H9 (cell line): ENCODE measurements around the gene KCTD17. TPM values are rescaled to one million over a fixed set of nuclear protein-coding genes. Genes with fewer than 3 reads are reported as not detected.

Experiments used
- DNase-seq: peaks from one replicate; pipeline ENCODE4 v3.0.0-alpha.2; 2017
- H2AFZ ChIP-seq: one replicate; pipeline ENCODE4 v1.6.1; 2013; ENCODE audit warnings: mild to moderate bottlenecking, low read length, control low read depth, moderate library complexity
- H2AK5ac ChIP-seq: 2 replicates; pipeline ENCODE4 v1.6.1; 2013; ENCODE audit warnings: low read length, control low read depth, mixed read lengths; ENCODE audit not compliant: insufficient read length
- H2BK120ac ChIP-seq: one replicate; pipeline ENCODE4 v1.6.1; 2013; ENCODE audit warnings: low read depth, mild to moderate bottlenecking, low read length, control low read depth, inconsistent platforms; ENCODE audit not compliant: poor library complexity, severe bottlenecking
- H2BK12ac ChIP-seq: 2 replicates; pipeline ENCODE4 v1.6.1; 2013; ENCODE audit warnings: low read length, control low read depth, mixed read lengths, low read depth; ENCODE audit not compliant: insufficient read length
- H2BK15ac ChIP-seq: 2 replicates; pipeline ENCODE4 v1.6.1; 2013; ENCODE audit warnings: low read depth, low read length, control low read depth
- H2BK20ac ChIP-seq: one replicate; pipeline ENCODE4 v1.6.1; 2013; ENCODE audit warnings: low read depth, mild to moderate bottlenecking, low read length, control low read depth, inconsistent platforms; ENCODE audit not compliant: poor library complexity, severe bottlenecking
- H2BK5ac ChIP-seq: 2 replicates; pipeline ENCODE4 v1.6.1; 2013; ENCODE audit warnings: low read length, control low read depth, mixed read lengths; ENCODE audit not compliant: insufficient read length
- H3K14ac ChIP-seq: 2 replicates; pipeline ENCODE4 v1.6.1; 2013; ENCODE audit warnings: low read length, control low read depth; ENCODE audit not compliant: insufficient read depth
- H3K18ac ChIP-seq: 2 replicates; pipeline ENCODE4 v1.6.1; 2013; ENCODE audit warnings: low read depth, mild to moderate bottlenecking, mixed read lengths, low read length, control low read depth; ENCODE audit not compliant: insufficient read length
- H3K23ac ChIP-seq: 2 replicates; pipeline ENCODE4 v1.6.1; 2013; ENCODE audit warnings: low read length, control low read depth, mixed read lengths, low read depth; ENCODE audit not compliant: insufficient read length
- H3K23me2 ChIP-seq: 2 replicates; pipeline ENCODE4 v1.6.1; 2013; ENCODE audit warnings: low read depth, mild to moderate bottlenecking, mixed read lengths, low read length, control low read depth; ENCODE audit not compliant: insufficient read length, poor library complexity, severe bottlenecking
- H3K27ac ChIP-seq: 2 replicates; pipeline ENCODE4 v1.5.1; 2013; ENCODE audit warnings: low read length, control low read depth, mixed read lengths, low read depth; ENCODE audit not compliant: insufficient read length
- H3K27me3 ChIP-seq: 2 replicates; pipeline ENCODE4 v1.6.1; 2013; ENCODE audit warnings: low read length, control low read depth, inconsistent platforms; ENCODE audit not compliant: insufficient read depth
- H3K4ac ChIP-seq: 2 replicates; pipeline ENCODE4 v1.6.1; 2013; ENCODE audit warnings: low read depth, mild to moderate bottlenecking, control low read depth, inconsistent platforms, low read length, moderate library complexity
- H3K4me1 ChIP-seq: 2 replicates; pipeline ENCODE4 v1.6.1; 2013; ENCODE audit warnings: low read length, control low read depth, inconsistent platforms; ENCODE audit not compliant: insufficient read depth
- H3K4me2 ChIP-seq: 2 replicates; pipeline ENCODE4 v1.6.1; 2013; ENCODE audit warnings: low read length, control low read depth, mixed read lengths; ENCODE audit not compliant: insufficient read length, insufficient read depth
- H3K56ac ChIP-seq: 2 replicates; pipeline ENCODE4 v1.6.1; 2013; ENCODE audit warnings: low read depth, mild to moderate bottlenecking, mixed read lengths, low read length, control low read depth; ENCODE audit not compliant: insufficient read length
- H3K79me1 ChIP-seq: 2 replicates; pipeline ENCODE4 v1.6.1; 2013; ENCODE audit warnings: low read depth, mild to moderate bottlenecking, moderate library complexity, low read length, control low read depth, inconsistent platforms; ENCODE audit not compliant: insufficient read depth, poor library complexity, severe bottlenecking
- H3K79me2 ChIP-seq: 2 replicates; pipeline ENCODE4 v1.6.1; 2013; ENCODE audit warnings: low read length, control low read depth, inconsistent platforms; ENCODE audit not compliant: insufficient read depth
- H3K9ac ChIP-seq: 2 replicates; pipeline ENCODE4 v1.6.1; 2013; ENCODE audit warnings: low read length, control low read depth, mixed read lengths; ENCODE audit not compliant: insufficient read length; ENCODE audit errors: extremely low read depth
- H3K9me3 ChIP-seq: one replicate; pipeline ENCODE4 v1.6.1; 2013; ENCODE audit warnings: low read depth, low read length, inconsistent platforms; ENCODE audit not compliant: control insufficient read depth
- H3T11ph ChIP-seq: one replicate; pipeline ENCODE4 v1.6.1; 2013; ENCODE audit warnings: mild to moderate bottlenecking, low read length, control low read depth, inconsistent platforms
- H4K20me1 ChIP-seq: one replicate; pipeline ENCODE4 v1.6.1; 2013; ENCODE audit not compliant: control insufficient read depth, insufficient read length, insufficient read depth
- H4K5ac ChIP-seq: 2 replicates; pipeline ENCODE4 v1.6.1; 2013; ENCODE audit warnings: low read depth, mild to moderate bottlenecking, mixed read lengths, low read length, control low read depth; ENCODE audit not compliant: insufficient read length
- H4K8ac ChIP-seq: replicated peaks from 2 replicates; pipeline ENCODE4 v1.6.1; 2013; ENCODE audit warnings: low read length, control low read depth, mixed read lengths, low read depth; ENCODE audit not compliant: insufficient read length
- H4K91ac ChIP-seq: 2 replicates; pipeline ENCODE4 v1.6.1; 2013; ENCODE audit warnings: low read depth, mild to moderate bottlenecking, moderate library complexity, mixed read lengths, low read length, control low read depth; ENCODE audit not compliant: insufficient read length
- H3K27ac Mint-ChIP-seq, 3 experiments: 2 replicates in 2 of 3; 3 replicates in 1 of 3; pipeline ENCODE4 v1.8.0; 2020 to 2021; ENCODE audit warnings: mixed read lengths in 3 of 3, mild to moderate bottlenecking in 1 of 3, moderate library complexity in 1 of 3
- H3K27me3 Mint-ChIP-seq: 2 replicates; pipeline ENCODE4 v1.8.0; 2021; ENCODE audit warnings: low read depth, mild to moderate bottlenecking, moderate library complexity, mixed read lengths
- H3K36me3 Mint-ChIP-seq, 3 experiments: 2 replicates in 2 of 3; 3 replicates in 1 of 3; pipeline ENCODE4 v1.8.0; 2020 to 2021; ENCODE audit warnings: low read depth in 3 of 3, mixed read lengths in 3 of 3; ENCODE audit not compliant: insufficient read depth in 1 of 3
- H3K4me1 Mint-ChIP-seq, 2 experiments: 2 replicates each; pipeline ENCODE4 v1.8.0; 2020; ENCODE audit warnings: mixed read lengths in 2 of 2
- H3K4me3 Mint-ChIP-seq, 2 experiments: 2 replicates in 1 of 2; 3 replicates in 1 of 2; pipeline ENCODE4 v1.8.0; 2020 to 2021; ENCODE audit warnings: mild to moderate bottlenecking in 2 of 2, mixed read lengths in 2 of 2, moderate library complexity in 1 of 2
- H3K9me3 Mint-ChIP-seq, 2 experiments: 2 replicates in 1 of 2; 3 replicates in 1 of 2; pipeline ENCODE4 v1.8.0; 2020; ENCODE audit warnings: mild to moderate bottlenecking in 2 of 2, mixed read lengths in 2 of 2, moderate library complexity in 1 of 2
- CTCF ChIP-seq: fragments of 200-600 bp; sonication (generic); conservative IDR thresholded peaks from 3 replicates; pipeline ENCODE4 v1.8.0; 2021; ENCODE audit warnings: antibody characterized with exemption, mild to moderate bottlenecking
- WGBS: extraction: QIAGEN DNeasy Blood & Tissue Kit; methylation state at CpG from one replicate; pipeline ENCODE4 v1.1.7; 2013; ENCODE audit warnings: missing lambda C conversion rate, low lambda C conversion rate, mixed read lengths; ENCODE audit not compliant: insufficient read length; ENCODE audit errors: extremely low coverage; 5-methylcytosine and 5-hydroxymethylcytosine counted together
- total RNA-seq: library from RNA; stranded (reverse); gene quantifications from 2 replicates; pipeline ENCODE4 v1.2.1, GENCODE V29; 2021

Gene KCTD17
- total RNA-seq, 1 experiment from 2014 or later = 34.1 TPM

- no peaks in the 10 kb centered on the region for H3K9me3 Mint-ChIP-seq
- 0 out of 7 replicates have a peak overlapping the region, but pooled peaks of 1 of the 3 experiments have one; percentile 56 for H3K27ac Mint-ChIP-seq
Measured at GRCh38 chr22:37011472-37011871, 40.1 kb upstream of the KCTD17 start.

More at GRCh38 chr22:37011472-37011871, 40.1 kb upstream of the KCTD17 start:
- peaks cover 2% of the 10 kb centered on the region for H4K20me1 ChIP-seq
- Mint-ChIP-seq H3K36me3 (peaks cover 0 to 4% (median 3%) of the 10 kb centered on the region in 3 experiments; a peak in 4 of 7 replicates), H3K4me1 (peaks cover 13 to 15% of the 10 kb centered on the region in 2 experiments), H3K27me3 (peaks cover 34% of the 10 kb centered on the region), H3K4me3 (no peak overlapping the region)
- H2BK120ac ChIP-seq = no peak overlapping the region
- H3K79me1 ChIP-seq = no peaks in the 10 kb centered on the region
- no peaks in the 10 kb centered on the region for H3K23me2 ChIP-seq
- no peak overlapping the region for H3T11ph ChIP-seq
- DNase-seq = no peak
- H2BK5ac ChIP-seq = no peak overlapping the region
- H3K27ac ChIP-seq = no peak overlapping the region
- no peak overlapping the region for H2AK5ac ChIP-seq
- no peaks in the 10 kb centered on the region for H3K79me2 ChIP-seq
- H3K23ac ChIP-seq = no peak overlapping the region
- H2BK20ac ChIP-seq = no peak overlapping the region
- H3K56ac ChIP-seq = no peak overlapping the region
- H4K8ac ChIP-seq = no peak overlapping the region
- no peak overlapping the region for H3K18ac ChIP-seq
- H2BK15ac ChIP-seq = no peak overlapping the region
- no peak overlapping the region for H4K5ac ChIP-seq
- H3K9me3 ChIP-seq = no peaks in the 10 kb centered on the region
- H3K27me3 ChIP-seq = no peaks in the 10 kb centered on the region
- H3K9ac ChIP-seq = no peak overlapping the region
- no peak overlapping the region for H4K91ac ChIP-seq
- H3K14ac ChIP-seq = no peak overlapping the region
- no peak overlapping the region for H2AFZ ChIP-seq
- H3K4ac ChIP-seq = no peak overlapping the region
- no CpG with 5 or more reads among the region's 3 CpGs for WGBS
- H2BK12ac ChIP-seq = no peak overlapping the region
- H3K4me1 ChIP-seq = peaks cover 6% of the 10 kb centered on the region; the same call in 1 of the 2 replicates
- H3K4me2 ChIP-seq = no peak overlapping the region
- no peak for TF ChIP-seq CTCF
